GM12878 (cell line): ENCODE results near the gene FHOD3. TPM values are rescaled to one million over a fixed set of nuclear protein-coding genes. Genes with fewer than 3 reads are reported as not detected.

ENCODE experiments used
- ATAC-seq: fragments of 200-7000 bp; cut with Tn5 transposase; 3 replicates; pipeline ENCODE4 v1.9.1; 2020; ENCODE audit warnings: mild to moderate bottlenecking, moderate library complexity
- Bru-seq: library from RNA; stranded (reverse); fragments of 400-500 nt; gene quantifications from one replicate; lab custom pipeline; 2021; lab: Mats Ljungman, UMichigan
- BruChase-seq, 2 experiments: library from RNA; stranded (reverse); fragments of 400-500 nt; gene quantifications; one replicate each; lab custom pipeline; 2021; lab: Mats Ljungman, UMichigan
- BruUV-seq: library from RNA; stranded (reverse); fragments of 400-500 nt; replicated peaks from 2 replicates; lab custom pipeline; 2021; lab: Mats Ljungman, UMichigan
- CTCF ChIA-PET: fragments of 300-600 bp; sonication (Branson Sonifier 250); formaldehyde crosslinking; extraction: SDS; loops from one replicate; lab custom pipeline; 2021; ENCODE audit warnings: inconsistent platforms; lab: Yijun Ruan, JAX
- POLR2A ChIA-PET: fragments of 350-600 bp; formaldehyde crosslinking; extraction: SDS; loops from one replicate; lab custom pipeline; 2021; ENCODE audit warnings: inconsistent platforms; lab: Charles Lee
- RAD21 ChIA-PET: fragments of 300-600 bp; sonication (Branson Sonifier 250); formaldehyde crosslinking; loops from one replicate; lab custom pipeline; 2023; ENCODE audit warnings: antibody characterized with exemption; ENCODE audit not compliant: unreplicated experiment; lab: Charles Lee
- SMC1A ChIA-PET: fragments of 300-600 bp; sonication (Branson Sonifier 250); formaldehyde crosslinking; loops from one replicate; lab custom pipeline; 2023; ENCODE audit not compliant: unreplicated experiment, uncharacterized antibody; lab: Charles Lee
- DNase-seq: peaks from one replicate; pipeline ENCODE4 v3.0.0-alpha.2; 2011; ENCODE audit warnings: low read depth, low spot score
- FAIRE-seq: peaks from 3 replicates; lab custom pipeline; 2011; peaks lifted over from hg19 to GRCh38; lab: Jason Lieb, UNC
- H2AFZ ChIP-seq: 2 replicates; pipeline ENCODE4 v1.6.0; 2011; ENCODE audit warnings: low read depth, low read length, control low read depth; ENCODE audit not compliant: control insufficient read depth
- H3K27ac ChIP-seq: 2 replicates; pipeline ENCODE4 v1.5.1; 2011; ENCODE audit warnings: control low read depth; ENCODE audit not compliant: control insufficient read depth, insufficient read depth
- H3K27me3 ChIP-seq, 2 experiments: replicated peaks in 1 of 2; 2 replicates each; pipeline versions ENCODE4 v1.6.0 to v1.6.1; 2011; ENCODE audit warnings: low read length in 1 of 2; ENCODE audit not compliant: control insufficient read depth in 2 of 2, insufficient read depth in 2 of 2
- H3K36me3 ChIP-seq, 2 experiments: 2 replicates each; pipeline ENCODE4 v1.5.1; 2011; ENCODE audit warnings: low read length in 1 of 2; ENCODE audit not compliant: control insufficient read depth in 2 of 2, insufficient read depth in 2 of 2
- H3K4me1 ChIP-seq: 2 replicates; pipeline ENCODE4 v1.6.1; 2011; ENCODE audit warnings: mild to moderate bottlenecking, low read length, moderate library complexity, mixed read lengths; ENCODE audit not compliant: control insufficient read depth, insufficient read depth
- H3K4me2 ChIP-seq: 2 replicates; pipeline ENCODE4 v1.6.0; 2011; ENCODE audit warnings: control low read depth; ENCODE audit not compliant: control insufficient read depth, insufficient read depth
- H3K4me3 ChIP-seq: fragments of 200-600 bp; sonication (generic); 2 replicates; pipeline ENCODE4 v1.5.1; 2016
- H3K79me2 ChIP-seq: 2 replicates; pipeline ENCODE4 v1.6.0; 2011; ENCODE audit warnings: low read length; ENCODE audit not compliant: control insufficient read depth, insufficient read depth
- H3K9ac ChIP-seq: 2 replicates; pipeline ENCODE4 v1.8.0; 2011; ENCODE audit warnings: low read length, control low read depth, mixed read lengths; ENCODE audit not compliant: control insufficient read depth, insufficient read depth
- H3K9me3 ChIP-seq: replicated peaks from 3 replicates; pipeline ENCODE4 v1.5.1; 2011; ENCODE audit warnings: mild to moderate bottlenecking, low read length; ENCODE audit not compliant: control insufficient read depth, insufficient read depth
- H4K20me1 ChIP-seq: 2 replicates; pipeline ENCODE4 v1.6.0; 2011; ENCODE audit not compliant: control insufficient read depth, insufficient read depth
- BMI1 ChIP-seq: fragments of 450-650 bp; IDR thresholded peaks from 2 replicates; pipeline ENCODE4 v1.6.1; 2016; ENCODE audit warnings: mild to moderate bottlenecking, moderate library complexity, borderline replicate concordance
- CEBPZ ChIP-seq: fragments of 150-350 bp; IDR thresholded peaks from 2 replicates; pipeline ENCODE4 v1.6.1; 2016; ENCODE audit warnings: low read depth, low read length
- EED ChIP-seq: sonication (generic); IDR thresholded peaks from 2 replicates; pipeline ENCODE4 v1.6.1; 2016; ENCODE audit warnings: antibody characterized with exemption, low read depth
- EGR1 ChIP-seq, 2 experiments: IDR thresholded peaks; 1 replicate in 1 of 2; 2 replicates in 1 of 2; pipeline ENCODE4 v1.6.1; 2011 to 2012; ENCODE audit warnings: low read depth in 2 of 2, low read length in 2 of 2, borderline replicate concordance in 1 of 2, mild to moderate bottlenecking in 1 of 2, moderate library complexity in 1 of 2
- FOXK2 ChIP-seq: fragments of 450-650 bp; IDR thresholded peaks from 2 replicates; pipeline ENCODE4 v1.6.1; 2017; ENCODE audit warnings: mild to moderate bottlenecking, moderate library complexity
- FOXM1 ChIP-seq: IDR thresholded peaks from 2 replicates; pipeline ENCODE4 v1.6.1; 2012; ENCODE audit warnings: low read depth, mild to moderate bottlenecking, inconsistent platforms, low read length, moderate library complexity
- IKZF1 ChIP-seq: fragments of 450-650 bp; conservative IDR thresholded peaks from 2 replicates; pipeline ENCODE4 v1.6.1; 2017; ENCODE audit warnings: antibody characterized with exemption, mild to moderate bottlenecking
- MEF2B ChIP-seq: fragments of 450-650 bp; IDR thresholded peaks from 2 replicates; pipeline ENCODE4 v1.6.1; 2018; ENCODE audit warnings: mild to moderate bottlenecking, moderate library complexity; ENCODE audit not compliant: partially characterized antibody, poor library complexity, severe bottlenecking
- MTA2 ChIP-seq: fragments of 450-650 bp; IDR thresholded peaks from 2 replicates; pipeline ENCODE4 v1.6.1; 2016; ENCODE audit warnings: low read depth, mild to moderate bottlenecking, moderate library complexity
- SIX5 ChIP-seq: IDR thresholded peaks from 2 replicates; pipeline ENCODE4 v1.6.1; 2011; ENCODE audit warnings: mild to moderate bottlenecking, low read depth, low read length, moderate library complexity; ENCODE audit not compliant: severe bottlenecking
- SKIL ChIP-seq: fragments of 450-650 bp; IDR thresholded peaks from 2 replicates; pipeline ENCODE4 v1.6.1; 2017; ENCODE audit warnings: mild to moderate bottlenecking, low read depth, inconsistent platforms; ENCODE audit not compliant: poor library complexity, severe bottlenecking
- TAF1 ChIP-seq: IDR thresholded peaks from 2 replicates; pipeline ENCODE4 v1.6.1; 2011; ENCODE audit warnings: mild to moderate bottlenecking, low read depth, low read length, borderline replicate concordance
- TCF7 ChIP-seq: IDR thresholded peaks from 2 replicates; pipeline ENCODE4 v1.6.1; 2014; ENCODE audit warnings: antibody characterized with exemption, borderline replicate concordance
- WGBS: methylation state at CpG from one replicate; pipeline ENCODE4 v1.1.6; 2016; ENCODE audit warnings: low lambda C conversion rate; ENCODE audit not compliant: insufficient replicate concordance, insufficient coverage; ENCODE audit errors: missing lambda C conversion rate; 5-methylcytosine and 5-hydroxymethylcytosine counted together
- in situ Hi-C: fragments of 300-500 bp; cut with MboI; formaldehyde crosslinking; loops from 9 replicates; pipeline ENCODE4 v1.14.3; 2018; ENCODE audit warnings: mixed read lengths
- intact Hi-C: fragments of 100-400 bp; cut with micrococcal nuclease; formaldehyde crosslinking; loops from one replicate; pipeline ENCODE4 v1.14.2; 2022; ENCODE audit not compliant: unreplicated experiment
- long read RNA-seq, 2 experiments: library from polyadenylated mRNA; unstranded; transcript quantifications; one replicate each; pipeline ENCODE4 v2.0.0, GENCODE V29; 2019 to 2020
- polyA minus RNA-seq, 3 experiments: library from RNA; depleted of rRNA, polyadenylated mRNA; stranded (reverse); fragments of >200 nt; gene quantifications; 2 replicates each; pipeline ENCODE4 v1.2.3, GENCODE V29; 2011
- polyA plus RNA-seq, 11 experiments: library from polyadenylated mRNA; depleted of rRNA in 4 of 11; unstranded in 6 of 11; stranded (reverse) in 5 of 11; fragments of >200 nt; fragmentation: Nextera tagmentation in 4 of 11; fragmentation: Illumina TruSeq in 1 of 11; extraction: Ambion mirVana in 4 of 11; extraction: Trizol in 1 of 11; gene quantifications; 1 replicate in 1 of 11; 2 replicates in 10 of 11; pipeline versions ENCODE4 v1.2.1 to v1.2.3, GENCODE V29; 2011 to 2016; ENCODE audit warnings: inconsistent platforms in 2 of 11, missing spikeins in 2 of 11, low read depth in 1 of 11
- total RNA-seq, 4 experiments: library from RNA; depleted of rRNA in 3 of 4; stranded (reverse); fragments of >200 nt in 3 of 4; fragmentation: Illumina TruSeq in 1 of 4; extraction: Trizol in 1 of 4; gene quantifications; 2 replicates each; pipeline versions ENCODE4 v1.2.1 to v1.2.3, GENCODE V29; 2013 to 2021

The FHOD3 gene
- 195 and 221 TPM in 2 replicates for total RNA-seq (2013; cell fraction: nucleolus; rRNA removed)
- total RNA-seq (2014; rRNA removed) (10.8 and 13.5 TPM in 2 replicates), total RNA-seq (2014; rRNA removed; fragmentation: Illumina TruSeq; extraction: Trizol) (10.3 and 11.0 TPM in 2 replicates), total RNA-seq (2021) (10.7 and 11.4 TPM in 2 replicates), polyA plus RNA-seq (2011; rRNA removed) (26.4 and 26.7 TPM in 2 replicates), polyA plus RNA-seq (2014; fragmentation: Illumina TruSeq; extraction: Trizol) (11.6 and 12.8 TPM in 2 replicates), polyA plus RNA-seq (2014; fragmentation: Nextera tagmentation; extraction: Ambion mirVana) (under 1 TPM; 0.77 to 0.90 TPM), polyA plus RNA-seq (2014; rRNA removed) (9.6 and 10.0 TPM in 2 replicates), polyA plus RNA-seq (2016; fragmentation: Nextera tagmentation; extraction: Ambion mirVana) (1 to 10 TPM; 2.0 to 2.4 TPM), polyA minus RNA-seq (2011; rRNA and poly(A)+ RNA removed) (32.3 and 33.7 TPM in 2 replicates), Bru-seq, nascent RNA (percentile 90 among the genes with signal in this experiment), BruChase-seq, experiment 1, labeled RNA remaining after a 6-hour chase (percentile 84 among the genes with signal in this experiment), BruChase-seq, experiment 2, labeled RNA remaining after a 2-hour chase (percentile 79 among the genes with signal in this experiment)
- 4.8 TPM for polyA plus RNA-seq (2011; ENCODE audit: low read depth)
- 23.5 and 28.8 TPM in 2 replicates for polyA plus RNA-seq (2011; cell fraction: cytosol; rRNA removed)
- polyA plus RNA-seq (2011; cell fraction: nucleus; rRNA removed) = 36.3 and 38.1 TPM in 2 replicates
- polyA plus RNA-seq (2012) = 5.1 and 7.6 TPM in 2 replicates
- polyA minus RNA-seq (2011; cell fraction: cytosol; rRNA and poly(A)+ RNA removed) = 8.4 and 12.8 TPM in 2 replicates
- 31.9 and 49.8 TPM in 2 replicates for polyA minus RNA-seq (2011; cell fraction: nucleus; rRNA and poly(A)+ RNA removed)
- long read RNA-seq, experiment 1, partial matches to known transcripts = 4 of 9 reads
- long read RNA-seq, experiment 1, other reads (novel, unspliced or antisense) = 3 of 9 reads
- long read RNA-seq, experiment 2, partial matches to known transcripts = 6 of 18 reads
- long read RNA-seq, experiment 2, other reads (novel, unspliced or antisense) = 9 of 18 reads

DNA sequence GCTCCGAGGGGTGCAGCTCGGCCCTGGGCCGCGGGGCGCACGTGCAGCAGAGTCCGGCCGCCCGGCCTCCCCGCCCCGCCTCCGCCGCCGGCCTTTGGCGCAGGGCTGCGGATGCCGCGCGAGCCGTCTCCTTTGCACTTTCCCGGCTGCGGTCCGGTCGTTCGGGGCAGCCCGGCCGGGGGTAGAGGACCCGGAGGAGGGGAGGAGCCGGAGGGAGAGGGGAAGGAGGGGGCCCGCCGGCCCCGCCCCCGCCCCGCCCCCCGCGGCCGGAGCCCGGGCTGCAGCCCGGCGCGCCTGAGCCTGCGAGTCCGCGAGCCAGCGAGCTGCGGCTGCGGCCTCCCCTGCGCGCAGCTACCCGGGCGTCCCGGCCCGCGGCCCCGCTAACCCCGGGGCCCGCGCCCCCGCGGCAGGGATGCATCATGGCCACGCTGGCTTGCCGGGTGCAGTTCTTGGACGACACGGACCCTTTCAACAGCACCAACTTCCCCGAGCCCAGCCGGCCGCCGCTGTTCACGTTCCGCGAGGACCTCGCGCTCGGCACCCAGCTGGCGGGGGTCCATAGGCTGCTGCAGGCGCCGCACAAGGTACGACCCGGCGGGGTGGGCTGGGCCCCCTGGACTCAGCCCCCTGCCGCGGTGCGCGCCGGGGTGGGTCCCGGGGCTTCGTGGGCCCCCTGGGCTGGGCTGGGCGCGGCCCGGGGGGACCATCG lies at the start of gene FHOD3:
FHOD3 (plus strand) TSS at position 297 of the 709 bp plus-strand sequence; CDS start at position 420, 123 bp downstream.
- no peaks in the 10 kb centered on the region for H3K9me3 ChIP-seq
- intact Hi-C loops = loop anchor here (2.0 to 10.0 kb wide), 3 partner anchors 69 to 367 kb away; no protein-coding TSS in a partner anchor
- H3K4me3 ChIP-seq = peak within 1 kb of the TSS; percentile 69
- H3K36me3 ChIP-seq = no peaks in the 10 kb centered on the region
- CTCF ChIA-PET = interaction anchor here (0.7 to 3.6 kb wide), 15 partner anchors 11 to 275 kb away, joined by 3 to 21 read pairs (median 4); no protein-coding TSS in a partner anchor
- peak within 1 kb of the TSS; percentile 82 for H3K4me2 ChIP-seq
- under 1% methylated on average over 41 of the region's 91 CpGs for WGBS
- no peak for FAIRE-seq
- peak; percentile 76 for ATAC-seq
- no TSS peak for BruUV-seq
- H2AFZ ChIP-seq = peak within 1 kb of the TSS; percentile 51
- peaks cover 0 to 4% of the 10 kb centered on the region in 2 experiments; a peak in 2 of 4 replicates for H3K27me3 ChIP-seq
- peaks cover 13% of the 10 kb centered on the region for H3K79me2 ChIP-seq
- SMC1A ChIA-PET = interaction anchor here (0.5 to 12.6 kb wide), 11 partner anchors 12 to 275 kb away, joined by 3 to 212 read pairs (median 18); no protein-coding TSS in a partner anchor
- DNase-seq = no peak
- RAD21 ChIA-PET = interaction anchor here (0.6 to 14.2 kb wide), 25 partner anchors 8 to 815 kb away, joined by 3 to 203 read pairs (median 7); no protein-coding TSS in a partner anchor
- in situ Hi-C loops = no loop called here
- no peaks in the 10 kb centered on the region for H4K20me1 ChIP-seq
- H3K9ac ChIP-seq = peak within 1 kb of the TSS; percentile 39; the same call in 1 of the 2 replicates
- no peaks in the 10 kb centered on the region for H3K4me1 ChIP-seq
- POLR2A ChIA-PET = interaction anchor here (0.5 to 6.4 kb wide), 11 partner anchors 9 to 271 kb away, joined by 3 to 51 read pairs (median 5); no protein-coding TSS in a partner anchor
- no peak within 1 kb of the TSS for H3K27ac ChIP-seq
- TF ChIP-seq EGR1 (IDR thresholded peaks at IDR 0.05; ENCODE audit: borderline replicate concordance in 1 of 2, low read depth in 2 of 2, low read length in 2 of 2) (no peak), CEBPZ (no peak), FOXK2 (no peak), TCF7 (no peak), MEF2B (no peak), MTA2 (no peak), SKIL (no peak), BMI1 (no peak), FOXM1 (no peak), EED (no peak), SIX5 (no peak), TAF1 (no peak), IKZF1 (no peak; the same call in none of the 2 replicates)
